ENCODE results near the gene PGBD2. TPM values are rescaled to one million over a fixed set of nuclear protein-coding genes. Genes with fewer than 3 reads are reported as not detected.

The PGBD2 gene
- total and polyA plus RNA-seq, 2 of the 13 experiments (the other 11 are each of a cell fraction or from before 2014, with no cell fraction given): 6.0 to 7.4 TPM

GRCh38 chr1:248857749-248858095 lies 48.3 kb upstream of the PGBD2 start (continued):
- TF ChIP-seq MTERF4 (CRISPR knock-in tag; IDR thresholded peaks at IDR 0.05) (0 out of 2 replicates have a peak, but pooled peaks have one; percentile 10), ARNT2 (CRISPR knock-in tag; IDR thresholded peaks at IDR 0.05; ENCODE audit: low read depth) (0 out of 2 replicates have a peak, but pooled peaks have one; percentile 28)

- peak overlapping the region; percentile 62 to 87 (median 83) for H3K4me3 ChIP-seq (replicated peaks in 1 of 3; ENCODE audit: insufficient read depth in 1 of 3, low read depth in 2 of 3, low read length in 3 of 3)
- intact Hi-C loops (cut with micrococcal nuclease; ENCODE audit: unreplicated experiment) (loop anchor here (2.0 kb wide), 1 partner anchor 49 kb away; the partner anchor contains the start of gene PGBD2), in situ Hi-C loops (cut with HindIII; ENCODE audit: extremely low pct_ligation_motif_present, low pct_unique_long_range_greater_than_20kb) (no loop called here)
- H3K79me2 ChIP-seq (ENCODE audit: insufficient read depth, low read length): peaks cover 18% of the 10 kb centered on the region
- peak overlapping the region; percentile 87 for H3K9ac ChIP-seq (ENCODE audit: insufficient read depth, low read depth, low read length)
- H2AFZ ChIP-seq (ENCODE audit: low read length): no peak overlapping the region
- no peaks in the 10 kb centered on the region; a peak in 1 of 5 replicates for H3K27me3 ChIP-seq (ENCODE audit: control insufficient read depth in 1 of 2, insufficient read depth in 2 of 2, low read length in 2 of 2)
- H3K4me2 ChIP-seq (ENCODE audit: low read depth, low read length): peak overlapping the region; percentile 97
- peak; percentile 60 for ATAC-seq
- no peak for FAIRE-seq
- peak overlapping the region; percentile 79 for H3K27ac ChIP-seq (ENCODE audit: extremely low read length, insufficient read depth, low read length)
- peaks cover 44% of the 10 kb centered on the region for H3K4me1 ChIP-seq (ENCODE audit: insufficient read depth, low read length)
- DNase-seq (ENCODE audit: low spot score): peak; percentile 63
- WGBS (ENCODE audit: low lambda C conversion rate): 33% methylated on average over 32 of the region's 45 CpGs
- no peaks in the 10 kb centered on the region for H3K9me3 ChIP-seq (ENCODE audit: low read length)
- ChIA-PET POLR2A (interaction anchor here (0.6 to 3.5 kb wide), 8 partner anchors 15 to 107 kb away, joined by 3 to 83 read pairs (median 7); partner anchors contain the start of genes SH3BP5L and ZNF672), CTCF (ENCODE audit: low intra/inter-chr PET ratio, low total read pairs) (interaction anchor here (0.7 to 1.0 kb wide), 2 partner anchors 15 to 17 kb away, joined by 3 read pairs; no protein-coding TSS in a partner anchor)
- H4K20me1 ChIP-seq (ENCODE audit: insufficient read depth, low read length): no peaks in the 10 kb centered on the region
- no TSS peak for BruUV-seq (replicated peaks)
- H3K36me3 ChIP-seq (replicated peaks in 1 of 2; ENCODE audit: control insufficient read depth in 1 of 2, insufficient read depth in 2 of 2, low read length in 2 of 2): peaks cover 7 to 31% of the 10 kb centered on the region in 2 experiments
- TF ChIP-seq ZNF790 (CRISPR knock-in tag; IDR thresholded peaks at IDR 0.05; ENCODE audit: borderline replicate concordance): no peak
- TF ChIP-seq RARG (CRISPR knock-in tag; IDR thresholded peaks at IDR 0.05; ENCODE audit: low read depth): no peak
- no peak for TF ChIP-seq ZNF891 (CRISPR knock-in tag; IDR thresholded peaks at IDR 0.05)
- peak; percentile 17 to 95; a peak in 2 of 4 replicates for TF ChIP-seq HMGXB4 (CRISPR knock-in tag; IDR thresholded peaks at IDR 0.05; ENCODE audit: borderline replicate concordance in 1 of 2, low read depth in 1 of 2)
- peak; percentile 6 for TF ChIP-seq XRCC5 (optimal IDR thresholded peaks at IDR 0.05; ENCODE audit: low read length)
- no peak; the same call in 1 of the 2 replicates for TF ChIP-seq ADNP (CRISPR knock-in tag; IDR thresholded peaks at IDR 0.05)
- TF ChIP-seq NFAT5 (CRISPR knock-in tag; IDR thresholded peaks at IDR 0.05): peak; percentile 64; the same call in 1 of the 2 replicates
- TF ChIP-seq PBX3 (CRISPR knock-in tag; IDR thresholded peaks at IDR 0.05; ENCODE audit: borderline replicate concordance): no peak
These were observed 47.7 kb upstream of the PGBD2 start for GRCh38 chr1:248858096-248858890.

Data from HepG2 (cell line).